GM23338 (cell line): ENCODE results near the gene ANKH.

Experiments used
- CTCF ChIP-seq, 2 experiments: fragments of 200-600 bp in 1 of 2; sonication (generic) in 1 of 2; conservative IDR thresholded peaks; 2 replicates each; pipeline versions ENCODE4 v1.5.1 to v1.6.1; 2016 to 2017; ENCODE audit warnings: antibody characterized with exemption in 2 of 2, low read depth in 2 of 2, mild to moderate bottlenecking in 2 of 2, moderate library complexity in 1 of 2
- EZH2 ChIP-seq: fragments of 200-600 bp; sonication (generic); IDR thresholded peaks from one replicate; pipeline ENCODE4 v1.8.0; 2017; ENCODE audit warnings: antibody characterized with exemption, mild to moderate bottlenecking, low read depth; ENCODE audit not compliant: unreplicated experiment
- EZH2phosphoT487 ChIP-seq: fragments of 200-600 bp; sonication (generic); IDR thresholded peaks from one replicate; pipeline ENCODE4 v1.8.1; 2018; ENCODE audit warnings: antibody characterized with exemption; ENCODE audit not compliant: unreplicated experiment
- JUNB ChIP-seq: IDR thresholded peaks from one replicate; pipeline ENCODE4 v1.6.1; 2016; ENCODE audit warnings: antibody characterized with exemption; ENCODE audit not compliant: unreplicated experiment
- REST ChIP-seq: IDR thresholded peaks from one replicate; pipeline ENCODE4 v1.6.1; 2018; ENCODE audit warnings: antibody characterized with exemption; ENCODE audit not compliant: unreplicated experiment

GRCh38 chr5:14824499-14824898 is 47.1 kb downstream of the ANKH start:
- no peak for TF ChIP-seq CTCF (conservative IDR thresholded peaks at IDR 0.05; ENCODE audit: low read depth in 2 of 2)
- no peak for TF ChIP-seq EZH2
- no peak for TF ChIP-seq JUNB
- TF ChIP-seq EZH2phosphoT487, result no peak
- TF ChIP-seq REST, result no peak
